Measurements from ENCODE around the gene PPWD1. TPM values are rescaled to one million over a fixed set of nuclear protein-coding genes. Genes with fewer than 3 reads are reported as not detected.

The PPWD1 gene
- total and polyA plus RNA-seq, 2 donors (not counting 3 experiments of a cell fraction or from before 2014, with no cell fraction given), result 4.9 to 40.9 TPM

DNA sequence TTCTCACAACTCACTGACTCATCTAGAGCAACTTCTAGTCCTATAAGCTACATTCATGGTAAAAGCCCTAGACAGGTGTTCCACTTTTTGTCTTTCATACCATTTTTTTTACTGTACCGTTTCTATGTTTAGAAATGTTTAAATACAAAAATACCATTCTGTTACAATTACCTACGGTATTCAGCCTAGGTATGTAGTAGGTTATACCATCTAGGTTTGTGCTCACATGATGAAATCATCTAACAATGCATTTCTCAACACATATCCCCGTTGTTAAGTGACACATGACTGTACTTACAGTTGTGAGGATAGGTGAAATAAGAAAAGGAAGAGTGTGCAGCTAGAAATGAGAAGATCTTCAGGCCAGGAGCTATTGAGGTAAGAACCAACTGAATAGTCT is 6.4 kb upstream of the PPWD1 start:
- Histone ChIP-seq H3K4me1 (ENCODE audit: control insufficient read depth, extremely low read depth, insufficient read depth, low read length) (peaks cover 13% of the 10 kb centered on the region), H3K36me3 (ENCODE audit: control insufficient read depth in 2 of 2, extremely low read depth in 1 of 2, insufficient read depth in 2 of 2, low read length in 2 of 2) (peaks cover 0 to 6% of the 10 kb centered on the region in 2 experiments), H3K9ac (replicated peaks; ENCODE audit: extremely low read depth, insufficient read depth, low read length) (no peak overlapping the region), H3K27ac (ENCODE audit: insufficient read depth, low read depth, low read length) (no peak overlapping the region), H3K79me2 (ENCODE audit: control insufficient read depth, insufficient read depth, low read length) (peaks cover 31% of the 10 kb centered on the region), H3K9me3 (replicated peaks; ENCODE audit: control insufficient read depth, insufficient read depth, low read length) (no peaks in the 10 kb centered on the region), H3K4me3 (replicated peaks in 1 of 3; ENCODE audit: insufficient read depth in 1 of 3, low read depth in 1 of 3, low read length in 3 of 3) (no peak overlapping the region), H4K20me1 (replicated peaks; ENCODE audit: control insufficient read depth, extremely low read depth, insufficient read depth, low read length) (no peaks in the 10 kb centered on the region), H2AFZ (ENCODE audit: low read depth, low read length) (no peak overlapping the region), H3K27me3 (ENCODE audit: control insufficient read depth in 2 of 2, insufficient read depth in 2 of 2, low read length in 2 of 2) (no peaks in the 10 kb centered on the region), H3K9me1 (replicated peaks; ENCODE audit: control insufficient read depth, extremely low read depth, insufficient read depth, low read length) (no peaks in the 10 kb centered on the region), H3K4me2 (ENCODE audit: insufficient read depth, low read length) (no peak overlapping the region)
- DNase-seq (ENCODE audit: low read depth, low spot score) (no peak), FAIRE-seq (no peak)
- dilution Hi-C loops (cut with MboI; ENCODE audit: extremely low pct_ligation_motif_present, low sequenced_read_pairs) (no loop called here), intact Hi-C loops (cut with micrococcal nuclease) (no loop called here)
- BruUV-seq (replicated peaks), result no TSS peak
- no peak for TF ChIP-seq POLR2A (IDR thresholded peaks at IDR 0.05; ENCODE audit: low read depth, low read length)
- TF ChIP-seq, protein P1, sequence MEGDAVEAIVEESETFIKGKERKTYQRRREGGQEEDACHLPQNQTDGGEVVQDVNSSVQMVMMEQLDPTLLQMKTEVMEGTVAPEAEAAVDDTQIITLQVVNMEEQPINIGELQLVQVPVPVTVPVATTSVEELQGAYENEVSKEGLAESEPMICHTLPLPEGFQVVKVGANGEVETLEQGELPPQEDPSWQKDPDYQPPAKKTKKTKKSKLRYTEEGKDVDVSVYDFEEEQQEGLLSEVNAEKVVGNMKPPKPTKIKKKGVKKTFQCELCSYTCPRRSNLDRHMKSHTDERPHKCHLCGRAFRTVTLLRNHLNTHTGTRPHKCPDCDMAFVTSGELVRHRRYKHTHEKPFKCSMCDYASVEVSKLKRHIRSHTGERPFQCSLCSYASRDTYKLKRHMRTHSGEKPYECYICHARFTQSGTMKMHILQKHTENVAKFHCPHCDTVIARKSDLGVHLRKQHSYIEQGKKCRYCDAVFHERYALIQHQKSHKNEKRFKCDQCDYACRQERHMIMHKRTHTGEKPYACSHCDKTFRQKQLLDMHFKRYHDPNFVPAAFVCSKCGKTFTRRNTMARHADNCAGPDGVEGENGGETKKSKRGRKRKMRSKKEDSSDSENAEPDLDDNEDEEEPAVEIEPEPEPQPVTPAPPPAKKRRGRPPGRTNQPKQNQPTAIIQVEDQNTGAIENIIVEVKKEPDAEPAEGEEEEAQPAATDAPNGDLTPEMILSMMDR (IDR thresholded peaks at IDR 0.05; ENCODE audit: extremely low read depth in 1 of 2, insufficient read depth in 1 of 2, low read depth in 1 of 2, low read length in 2 of 2), result no peak
- TF ChIP-seq GATA2 (IDR thresholded peaks at IDR 0.05; ENCODE audit: insufficient read depth, insufficient read length, low read depth, low read length), result no peak
- no peak for TF ChIP-seq EZH2 (IDR thresholded peaks at IDR 0.05; ENCODE audit: borderline replicate concordance, low read depth, low read length, severe bottlenecking)
- no peak for TF ChIP-seq POLR2AphosphoS5 (IDR thresholded peaks at IDR 0.05; ENCODE audit: insufficient read depth, low read depth, low read length)
- TF ChIP-seq MYC (IDR thresholded peaks at IDR 0.05; ENCODE audit: low read depth, low read length), result no peak
- TF ChIP-seq JUN (IDR thresholded peaks at IDR 0.05; ENCODE audit: borderline replicate concordance, insufficient read depth, insufficient read length, low read depth), result no peak
- TF ChIP-seq FOS (IDR thresholded peaks at IDR 0.05; ENCODE audit: borderline replicate concordance, insufficient read depth, low read length), result no peak
- TF ChIP-seq, protein P2, sequence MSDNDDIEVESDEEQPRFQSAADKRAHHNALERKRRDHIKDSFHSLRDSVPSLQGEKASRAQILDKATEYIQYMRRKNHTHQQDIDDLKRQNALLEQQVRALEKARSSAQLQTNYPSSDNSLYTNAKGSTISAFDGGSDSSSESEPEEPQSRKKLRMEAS (IDR thresholded peaks at IDR 0.05; ENCODE audit: insufficient read depth, insufficient read length), result no peak
- CTCF ChIA-PET, result interaction anchor here (1.0 to 2.2 kb wide), 3 partner anchors 36 to 746 kb away, joined by 3 to 8 read pairs (median 4); no protein-coding TSS in a partner anchor
- POLR2A ChIA-PET, result no interaction called here
